Left lung (tissue), 10 donors: ENCODE measurements around the gene HLA-DMB. TPM values are rescaled to one million over a fixed set of nuclear protein-coding genes. Genes with fewer than 3 reads are reported as not detected.

ENCODE experiments used
- ATAC-seq: fragments of 200-7000 bp; cut with Tn5 transposase; one replicate; pipeline ENCODE4 v1.9.1; 2020; ENCODE audit warnings: moderate library complexity
- DNase-seq, 4 donors: peaks; one replicate each; pipeline ENCODE4 v3.0.0-alpha.2; 2013 to 2020
- H3K27ac ChIP-seq, 2 donors: fragments of 200-600 bp; sonication (generic) in 1 of 2; one replicate each; pipeline versions ENCODE4 v1.5.0 to v1.8.0; 2020 to 2021
- H3K27me3 ChIP-seq, 2 donors: fragments of 200-600 bp; sonication (generic) in 1 of 2; one replicate each; pipeline versions ENCODE4 v1.5.0 to v1.8.0; 2020 to 2021
- H3K36me3 ChIP-seq, 2 donors: fragments of 200-600 bp; sonication (generic) in 1 of 2; one replicate each; pipeline versions ENCODE4 v1.5.0 to v1.8.0; 2020 to 2021
- H3K4me1 ChIP-seq, 2 donors: fragments of 200-600 bp; one replicate each; pipeline ENCODE4 v1.8.0; 2021
- H3K4me3 ChIP-seq, 2 donors: fragments of 200-600 bp; sonication (generic) in 1 of 2; one replicate each; pipeline versions ENCODE4 v1.5.0 to v1.8.0; 2020 to 2021; ENCODE audit warnings: mild to moderate bottlenecking in 1 of 2
- H3K9me3 ChIP-seq, 2 donors: fragments of 200-600 bp; sonication (generic) in 1 of 2; one replicate each; pipeline versions ENCODE4 v1.5.0 to v1.8.0; 2020 to 2021
- intact Hi-C, 2 donors: fragments of 100-400 bp; cut with DNase I; formaldehyde crosslinking; loops; one replicate each; pipeline versions ENCODE4 v1.11.2 to v1.14.2; 2022
- polyA plus RNA-seq, 6 donors: library from polyadenylated mRNA; unstranded; fragments of 120-200 nt; gene quantifications; one replicate each; pipeline ENCODE4 v1.2.1, GENCODE V29; 2013; ENCODE audit not compliant: insufficient read length in 6 of 6
- total RNA-seq, 2 donors: library from RNA; stranded (reverse); fragmentation: NEBNext Ultra II Directional; extraction: Animal tissue kit (Norgen Biotek cat#: 25700); gene quantifications; one replicate each; pipeline ENCODE4 v1.2.1, GENCODE V29; 2021
- TF ChIP-seq, protein P1 (sequence below), 2 donors: fragments of 200-600 bp; sonication (generic) in 1 of 2; IDR thresholded peaks; one replicate each; pipeline versions ENCODE4 v1.5.0 to v1.8.0; 2021; ENCODE audit warnings: antibody characterized with exemption in 2 of 2
- donor health status: DM: no; HTN: yes; CAD: no.
- donor health status: DM: no; HTN: no; CAD: no.

The HLA-DMB gene
- total and polyA plus RNA-seq, 8 donors = 7.4 to 91.0 (median 11.1) TPM

DNA sequence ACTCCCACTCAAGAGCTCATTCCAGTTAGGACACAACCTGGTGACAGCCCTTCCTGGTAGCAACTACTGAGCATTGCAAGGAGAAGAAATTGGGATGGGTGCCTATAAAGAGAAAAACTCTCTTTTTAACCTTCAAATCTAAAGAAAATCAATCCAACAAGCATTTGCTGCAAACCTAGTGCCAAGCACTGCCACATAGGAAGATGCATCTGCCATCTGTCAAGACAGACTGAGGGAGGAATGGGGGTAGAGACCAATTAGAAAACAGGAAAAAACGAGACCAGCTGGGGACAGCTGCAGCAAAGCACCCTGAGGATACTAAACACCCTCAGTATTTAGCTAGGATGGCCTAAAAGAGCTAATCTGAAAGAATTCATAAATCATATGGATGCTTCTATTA, 27.9 kb downstream of the HLA-DMB start:
- ATAC-seq = no peak
- Histone ChIP-seq H3K27ac (no peak overlapping the region), H3K4me3 (no peak overlapping the region), H3K27me3 (no peaks in the 10 kb centered on the region), H3K36me3 (no peaks in the 10 kb centered on the region), H3K4me1 (no peaks in the 10 kb centered on the region), H3K9me3 (no peaks in the 10 kb centered on the region)
- intact Hi-C loops = no loop called here
- TF ChIP-seq, protein P1, sequence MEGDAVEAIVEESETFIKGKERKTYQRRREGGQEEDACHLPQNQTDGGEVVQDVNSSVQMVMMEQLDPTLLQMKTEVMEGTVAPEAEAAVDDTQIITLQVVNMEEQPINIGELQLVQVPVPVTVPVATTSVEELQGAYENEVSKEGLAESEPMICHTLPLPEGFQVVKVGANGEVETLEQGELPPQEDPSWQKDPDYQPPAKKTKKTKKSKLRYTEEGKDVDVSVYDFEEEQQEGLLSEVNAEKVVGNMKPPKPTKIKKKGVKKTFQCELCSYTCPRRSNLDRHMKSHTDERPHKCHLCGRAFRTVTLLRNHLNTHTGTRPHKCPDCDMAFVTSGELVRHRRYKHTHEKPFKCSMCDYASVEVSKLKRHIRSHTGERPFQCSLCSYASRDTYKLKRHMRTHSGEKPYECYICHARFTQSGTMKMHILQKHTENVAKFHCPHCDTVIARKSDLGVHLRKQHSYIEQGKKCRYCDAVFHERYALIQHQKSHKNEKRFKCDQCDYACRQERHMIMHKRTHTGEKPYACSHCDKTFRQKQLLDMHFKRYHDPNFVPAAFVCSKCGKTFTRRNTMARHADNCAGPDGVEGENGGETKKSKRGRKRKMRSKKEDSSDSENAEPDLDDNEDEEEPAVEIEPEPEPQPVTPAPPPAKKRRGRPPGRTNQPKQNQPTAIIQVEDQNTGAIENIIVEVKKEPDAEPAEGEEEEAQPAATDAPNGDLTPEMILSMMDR (IDR thresholded peaks at IDR 0.05) = no peak
- DNase-seq = no peak

DNA sequence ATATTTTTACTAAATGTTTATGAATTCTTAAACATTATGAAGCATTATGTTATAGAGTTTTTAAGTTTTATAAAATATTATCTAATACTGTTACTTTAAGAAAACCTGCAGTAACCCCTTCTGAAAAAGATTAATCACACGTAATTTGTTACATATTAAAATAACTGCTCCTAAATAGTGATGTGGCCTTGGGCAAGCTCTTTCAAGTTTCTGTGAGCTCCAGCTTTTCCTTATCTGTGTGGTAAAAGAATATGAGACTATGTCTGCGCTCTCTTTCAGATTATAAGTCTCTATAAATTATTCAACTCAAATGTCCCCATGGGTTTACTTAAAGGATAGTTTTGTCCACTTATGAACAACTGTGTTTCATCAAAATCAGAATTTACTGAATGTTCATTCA, 31.9 kb downstream of the HLA-DMB start:
- H3K4me3 ChIP-seq = no peak overlapping the region
- TF ChIP-seq, protein P1 (IDR thresholded peaks at IDR 0.05) = no peak
- no peaks in the 10 kb centered on the region for H3K27me3 ChIP-seq
- ATAC-seq (no peak), DNase-seq (no peak)
- peaks cover 0 to 5% of the 10 kb centered on the region in 2 donors for H3K4me1 ChIP-seq
- intact Hi-C loops = no loop called here
- no peak overlapping the region for H3K27ac ChIP-seq
- no peaks in the 10 kb centered on the region for H3K9me3 ChIP-seq
- no peaks in the 10 kb centered on the region for H3K36me3 ChIP-seq

DNA sequence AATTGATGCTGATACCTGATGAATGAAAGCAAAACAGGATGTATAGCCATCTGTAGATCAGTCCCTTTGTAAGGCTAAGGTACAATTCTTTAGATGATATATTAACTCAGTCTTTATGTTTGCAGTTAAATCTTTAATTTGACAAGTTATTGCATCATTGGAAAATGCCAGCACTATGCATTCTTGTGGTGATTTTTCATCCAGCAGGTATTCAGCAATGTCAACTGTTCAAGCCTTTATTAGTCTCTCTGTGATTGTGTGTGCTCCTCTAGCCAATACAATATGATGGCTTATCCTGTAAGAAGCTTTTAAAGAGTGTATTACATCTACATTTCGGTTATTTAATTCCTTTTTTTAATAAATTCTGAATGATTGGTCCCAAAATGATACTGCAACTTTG, 34.3 kb downstream of the HLA-DMB start:
- peaks cover 0 to 5% of the 10 kb centered on the region in 2 donors for H3K4me1 ChIP-seq
- H3K27ac ChIP-seq = no peak overlapping the region
- no peaks in the 10 kb centered on the region for H3K36me3 ChIP-seq
- ATAC-seq (no peak), DNase-seq (no peak)
- H3K27me3 ChIP-seq = no peaks in the 10 kb centered on the region
- H3K9me3 ChIP-seq = no peaks in the 10 kb centered on the region
- TF ChIP-seq, protein P1 (IDR thresholded peaks at IDR 0.05) = no peak
- no peak overlapping the region for H3K4me3 ChIP-seq
- intact Hi-C loops = no loop called here

DNA sequence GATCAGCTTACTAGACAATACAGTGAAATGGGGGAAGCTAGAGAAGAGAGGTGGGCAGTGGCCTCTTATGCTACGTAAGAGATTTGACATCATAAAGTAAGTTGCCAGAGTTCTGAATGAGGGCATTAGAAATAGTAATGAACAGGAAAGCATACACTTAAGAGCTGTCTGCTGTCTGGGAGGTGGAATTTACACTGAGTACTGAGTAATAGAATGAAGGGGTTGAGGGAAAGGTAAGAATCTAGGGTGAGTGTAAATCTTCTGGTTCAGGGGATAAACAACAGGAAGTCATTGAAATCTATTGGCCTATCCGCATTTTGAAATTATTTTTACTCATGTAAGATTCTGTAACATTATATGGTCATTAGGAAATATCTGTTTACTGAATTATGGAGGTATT, 35.8 kb downstream of the HLA-DMB start:
- Histone ChIP-seq H3K4me3 (no peak overlapping the region), H3K4me1 (peaks cover 0 to 5% of the 10 kb centered on the region in 2 donors), H3K27me3 (no peaks in the 10 kb centered on the region), H3K27ac (no peak overlapping the region), H3K36me3 (peaks cover 0 to 4% of the 10 kb centered on the region in 2 donors), H3K9me3 (no peaks in the 10 kb centered on the region)
- DNase-seq (no peak), ATAC-seq (peak; percentile 24)
- TF ChIP-seq, protein P1 (IDR thresholded peaks at IDR 0.05) = no peak
- intact Hi-C loops = no loop called here

DNA sequence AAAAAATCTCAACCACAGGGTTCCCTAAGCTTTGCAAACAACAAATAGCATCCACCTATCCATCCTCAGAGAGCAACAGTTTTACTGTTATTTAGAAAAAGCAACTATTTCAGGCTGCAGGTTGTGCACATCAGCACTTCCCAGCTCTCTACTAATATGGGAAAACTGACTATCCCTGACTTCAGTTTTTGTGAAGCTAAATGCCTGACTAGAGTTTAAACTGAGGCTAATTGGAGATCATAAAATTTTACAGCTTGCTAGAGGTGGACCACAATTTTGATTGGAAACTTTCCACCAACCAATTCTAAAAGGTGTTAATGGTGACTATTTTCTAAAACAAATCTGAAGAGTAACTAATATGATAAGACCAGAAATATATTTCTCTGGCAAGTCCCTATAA, 36.9 kb downstream of the HLA-DMB start:
- DNase-seq (no peak), ATAC-seq (no peak)
- intact Hi-C loops = no loop called here
- Histone ChIP-seq H3K4me3 (no peak overlapping the region), H3K36me3 (peaks cover 0 to 4% of the 10 kb centered on the region in 2 donors), H3K4me1 (peaks cover 0 to 5% of the 10 kb centered on the region in 2 donors), H3K9me3 (no peaks in the 10 kb centered on the region), H3K27me3 (no peaks in the 10 kb centered on the region), H3K27ac (no peak overlapping the region)
- TF ChIP-seq, protein P1 (IDR thresholded peaks at IDR 0.05) = no peak
